GM19238 (cell line): Measurements from ENCODE around the gene ISYNA1.

Experiments used
- DNase-seq: peaks from one replicate; pipeline ENCODE4 v3.0.0; 2011; ENCODE audit warnings: low spot score; ENCODE audit not compliant: insufficient read length

Gene ISYNA1

GRCh38 chr19:18437491-18438330, at the start of gene ISYNA1:
Gene ISYNA1 (minus strand): TSS chr19:18438133. CDS start chr19:18437979, 154 bp downstream.
- no peak for DNase-seq

GRCh38 chr19:18486746-18487145, 48.8 kb upstream of the ISYNA1 start:
- no peak for DNase-seq

GRCh38 chr19:18484992-18485391, 47.1 kb upstream of the ISYNA1 start:
- no peak for DNase-seq

- DNase-seq, result no peak
Measured at GRCh38 chr19:18483119-18483890, 45.4 kb upstream of the ISYNA1 start.

GRCh38 chr19:18481505-18482222, 43.7 kb upstream of the ISYNA1 start:
- no peak for DNase-seq

- no peak for DNase-seq
Measured at GRCh38 chr19:18480006-18480691, 42.2 kb upstream of the ISYNA1 start.

- DNase-seq, result peak; percentile 88
Measured at GRCh38 chr19:18478545-18479311, 40.8 kb upstream of the ISYNA1 start.

GRCh38 chr19:18477974-18478373, 40.0 kb upstream of the ISYNA1 start:
- DNase-seq, result no peak

GRCh38 chr19:18477042-18477779, 39.3 kb upstream of the ISYNA1 start:
- no peak for DNase-seq

- no peak for DNase-seq
Measured at GRCh38 chr19:18476507-18477041, 38.6 kb upstream of the ISYNA1 start.

GRCh38 chr19:18475762-18476331, 37.9 kb upstream of the ISYNA1 start:
- no peak for DNase-seq

- DNase-seq, result no peak
Measured at GRCh38 chr19:18475004-18475453, 37.1 kb upstream of the ISYNA1 start.

- DNase-seq, result no peak
Measured at GRCh38 chr19:18474366-18474887, 36.5 kb upstream of the ISYNA1 start.

- no peak for DNase-seq
Measured at GRCh38 chr19:18473706-18474087, 35.8 kb upstream of the ISYNA1 start.

GRCh38 chr19:18473003-18473705, 35.2 kb upstream of the ISYNA1 start:
- DNase-seq, result no peak

GRCh38 chr19:18470787-18471186, 32.9 kb upstream of the ISYNA1 start:
- no peak for DNase-seq

- DNase-seq, result peak; percentile 48
Measured at GRCh38 chr19:18469069-18469846, 31.3 kb upstream of the ISYNA1 start.
